Measurements from ENCODE around the gene NAA16. TPM values are rescaled to one million over a fixed set of nuclear protein-coding genes. Genes with fewer than 3 reads are reported as not detected.

NAA16 gene
- total and polyA plus RNA-seq, 9 of the 15 experiments (the other 6 are each of a cell fraction or from before 2014, with no cell fraction given) = 3.7 to 18.2 (median 12.0) TPM

DNA sequence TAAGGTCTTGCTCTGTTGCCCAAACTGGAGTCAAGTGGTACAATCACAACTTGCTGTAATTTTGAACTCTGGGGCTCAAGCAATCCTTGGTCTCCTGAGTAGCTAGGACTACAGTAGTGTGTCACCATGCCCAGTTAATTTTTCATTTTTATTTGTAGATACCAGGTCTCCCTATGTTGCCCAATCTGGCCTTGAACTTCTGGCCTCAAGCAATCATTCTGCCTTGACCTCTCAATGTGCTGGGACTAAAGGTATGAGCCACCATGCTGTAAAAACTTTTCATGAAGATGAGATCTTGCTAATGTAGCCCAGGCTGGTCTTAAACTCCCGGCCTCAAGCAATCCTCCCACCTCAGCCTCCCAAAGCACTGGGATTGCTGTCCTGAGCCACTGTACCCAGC lies 15.1 kb upstream of the NAA16 start (continued):
- TF ChIP-seq, protein P1, sequence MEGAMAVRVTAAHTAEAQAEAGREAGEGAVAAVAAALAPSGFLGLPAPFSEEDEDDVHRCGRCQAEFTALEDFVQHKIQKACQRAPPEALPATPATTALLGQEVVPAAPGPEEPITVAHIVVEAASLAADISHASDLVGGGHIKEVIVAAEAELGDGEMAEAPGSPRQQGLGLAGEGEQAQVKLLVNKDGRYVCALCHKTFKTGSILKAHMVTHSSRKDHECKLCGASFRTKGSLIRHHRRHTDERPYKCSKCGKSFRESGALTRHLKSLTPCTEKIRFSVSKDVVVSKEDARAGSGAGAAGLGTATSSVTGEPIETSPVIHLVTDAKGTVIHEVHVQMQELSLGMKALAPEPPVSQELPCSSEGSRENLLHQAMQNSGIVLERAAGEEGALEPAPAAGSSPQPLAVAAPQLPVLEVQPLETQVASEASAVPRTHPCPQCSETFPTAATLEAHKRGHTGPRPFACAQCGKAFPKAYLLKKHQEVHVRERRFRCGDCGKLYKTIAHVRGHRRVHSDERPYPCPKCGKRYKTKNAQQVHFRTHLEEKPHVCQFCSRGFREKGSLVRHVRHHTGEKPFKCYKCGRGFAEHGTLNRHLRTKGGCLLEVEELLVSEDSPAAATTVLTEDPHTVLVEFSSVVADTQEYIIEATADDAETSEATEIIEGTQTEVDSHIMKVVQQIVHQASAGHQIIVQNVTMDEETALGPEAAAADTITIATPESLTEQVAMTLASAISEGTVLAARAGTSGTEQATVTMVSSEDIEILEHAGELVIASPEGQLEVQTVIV (CRISPR knock-in tag; IDR thresholded peaks at IDR 0.05; ENCODE audit: borderline replicate concordance) = no peak

DNA sequence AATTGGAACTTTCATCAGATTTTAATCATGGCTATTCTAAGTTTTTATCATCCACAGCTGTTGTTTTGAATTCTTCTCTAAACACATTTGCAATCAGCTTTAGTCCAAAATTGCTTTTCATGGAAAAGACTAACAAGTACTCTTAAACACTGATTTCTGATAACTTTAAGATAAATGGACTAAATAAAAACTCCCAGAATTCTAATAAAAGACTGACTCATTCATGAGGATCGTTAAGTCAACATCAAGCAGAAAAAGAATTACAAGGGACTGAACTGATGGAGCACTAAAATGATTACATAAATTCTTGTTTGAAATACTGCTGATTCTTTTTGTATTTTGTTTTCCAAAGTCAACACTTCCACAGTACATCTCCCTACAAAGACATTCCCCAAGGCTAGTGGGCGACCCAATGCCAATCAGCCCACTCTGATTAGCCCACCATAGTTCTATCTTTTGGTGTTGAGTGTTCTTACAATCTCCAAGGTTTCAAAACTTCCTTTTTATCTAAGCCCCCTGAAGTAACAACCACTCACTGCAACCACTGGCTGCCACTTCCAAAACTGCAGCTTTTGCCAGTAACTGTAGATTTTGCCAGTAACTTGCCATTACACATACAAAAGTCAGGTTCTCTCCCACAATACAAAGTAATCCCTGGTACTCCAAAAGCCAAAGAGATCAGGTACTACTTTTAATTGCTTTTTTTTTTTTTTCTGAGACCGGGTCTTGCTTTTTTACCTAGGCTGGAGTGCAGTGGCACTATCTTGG lies 14.0 kb upstream of the NAA16 start:
- FAIRE-seq (no peak), DNase-seq (ENCODE audit: extremely low read depth in 1 of 4, low spot score in 3 of 4) (no peak), ATAC-seq (no peak)
- BruUV-seq (replicated peaks) = no TSS peak
- no peaks in the 10 kb centered on the region for H3K36me3 ChIP-seq (ENCODE audit: control insufficient read depth, insufficient read depth, low read length)
- H2AFZ ChIP-seq (ENCODE audit: low read depth, low read length) = no peak overlapping the region
- H3K27me3 ChIP-seq (ENCODE audit: control insufficient read depth in 2 of 2, insufficient read depth in 2 of 2, low read length in 2 of 2) = no peaks in the 10 kb centered on the region
- no peak overlapping the region for H3K4me3 ChIP-seq
- H3K9me1 ChIP-seq (ENCODE audit: control insufficient read depth, insufficient read depth, low read length) = no peaks in the 10 kb centered on the region
- ChIA-PET CTCF (ENCODE audit: low intra/inter-chr PET ratio) (no interaction called here), POLR2A (no interaction called here)
- 7% methylated on average over 3 of the region's 3 CpGs for WGBS (ENCODE audit: insufficient coverage, low coverage, missing lambda C conversion rate)
- H3K27ac ChIP-seq (ENCODE audit: extremely low read depth, low read depth, low read length) = no peak overlapping the region
- in situ Hi-C loops (cut with MboI) = no loop called here
- H3K9me3 ChIP-seq (replicated peaks; ENCODE audit: control insufficient read depth, insufficient read depth, low read depth, low read length) = no peaks in the 10 kb centered on the region
- intact Hi-C loops (cut with micrococcal nuclease) = no loop called here
- H3K4me2 ChIP-seq (ENCODE audit: insufficient read depth, low read length) = no peak overlapping the region
- no peaks in the 10 kb centered on the region for H3K4me1 ChIP-seq (replicated peaks in 1 of 2; ENCODE audit: control insufficient read depth in 2 of 2, insufficient read depth in 2 of 2, low read length in 2 of 2)
- TF ChIP-seq, protein P2, sequence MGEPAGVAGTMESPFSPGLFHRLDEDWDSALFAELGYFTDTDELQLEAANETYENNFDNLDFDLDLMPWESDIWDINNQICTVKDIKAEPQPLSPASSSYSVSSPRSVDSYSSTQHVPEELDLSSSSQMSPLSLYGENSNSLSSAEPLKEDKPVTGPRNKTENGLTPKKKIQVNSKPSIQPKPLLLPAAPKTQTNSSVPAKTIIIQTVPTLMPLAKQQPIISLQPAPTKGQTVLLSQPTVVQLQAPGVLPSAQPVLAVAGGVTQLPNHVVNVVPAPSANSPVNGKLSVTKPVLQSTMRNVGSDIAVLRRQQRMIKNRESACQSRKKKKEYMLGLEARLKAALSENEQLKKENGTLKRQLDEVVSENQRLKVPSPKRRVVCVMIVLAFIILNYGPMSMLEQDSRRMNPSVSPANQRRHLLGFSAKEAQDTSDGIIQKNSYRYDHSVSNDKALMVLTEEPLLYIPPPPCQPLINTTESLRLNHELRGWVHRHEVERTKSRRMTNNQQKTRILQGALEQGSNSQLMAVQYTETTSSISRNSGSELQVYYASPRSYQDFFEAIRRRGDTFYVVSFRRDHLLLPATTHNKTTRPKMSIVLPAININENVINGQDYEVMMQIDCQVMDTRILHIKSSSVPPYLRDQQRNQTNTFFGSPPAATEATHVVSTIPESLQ (CRISPR knock-in tag; IDR thresholded peaks at IDR 0.05) = no peak
- TF ChIP-seq, protein P3, sequence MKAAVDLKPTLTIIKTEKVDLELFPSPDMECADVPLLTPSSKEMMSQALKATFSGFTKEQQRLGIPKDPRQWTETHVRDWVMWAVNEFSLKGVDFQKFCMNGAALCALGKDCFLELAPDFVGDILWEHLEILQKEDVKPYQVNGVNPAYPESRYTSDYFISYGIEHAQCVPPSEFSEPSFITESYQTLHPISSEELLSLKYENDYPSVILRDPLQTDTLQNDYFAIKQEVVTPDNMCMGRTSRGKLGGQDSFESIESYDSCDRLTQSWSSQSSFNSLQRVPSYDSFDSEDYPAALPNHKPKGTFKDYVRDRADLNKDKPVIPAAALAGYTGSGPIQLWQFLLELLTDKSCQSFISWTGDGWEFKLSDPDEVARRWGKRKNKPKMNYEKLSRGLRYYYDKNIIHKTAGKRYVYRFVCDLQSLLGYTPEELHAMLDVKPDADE (conservative IDR thresholded peaks at IDR 0.05; ENCODE audit: control insufficient read depth, low read depth, low read length) = no peak
- no peak for TF ChIP-seq ELF4 (CRISPR knock-in tag; IDR thresholded peaks at IDR 0.05)
- no peak overlapping the region for H3K9ac ChIP-seq (ENCODE audit: insufficient read depth in 1 of 2, low read depth in 2 of 2, low read length in 2 of 2)
- H3K79me2 ChIP-seq (ENCODE audit: control insufficient read depth, insufficient read depth, low read length) = no peaks in the 10 kb centered on the region
- no peaks in the 10 kb centered on the region for H4K20me1 ChIP-seq (replicated peaks; ENCODE audit: control insufficient read depth, insufficient read depth, low read length)
